NCI-H510A (cell line): ENCODE measurements around the gene NSRP1.
"Not testable (repeated sequence)": the region's sequence is repeated elsewhere in the genome, so short reads cannot be mapped to it uniquely, and the experiment has no call there.

Experiments
- DNase-seq: peaks from one replicate; lab custom pipeline; 2025; lab: John Stamatoyannopoulos, UW

The NSRP1 gene

GRCh38 chr17:30118635-30119034 is 2.0 kb downstream of the NSRP1 start:
- DNase-seq = not testable (repeated sequence)

DNA sequence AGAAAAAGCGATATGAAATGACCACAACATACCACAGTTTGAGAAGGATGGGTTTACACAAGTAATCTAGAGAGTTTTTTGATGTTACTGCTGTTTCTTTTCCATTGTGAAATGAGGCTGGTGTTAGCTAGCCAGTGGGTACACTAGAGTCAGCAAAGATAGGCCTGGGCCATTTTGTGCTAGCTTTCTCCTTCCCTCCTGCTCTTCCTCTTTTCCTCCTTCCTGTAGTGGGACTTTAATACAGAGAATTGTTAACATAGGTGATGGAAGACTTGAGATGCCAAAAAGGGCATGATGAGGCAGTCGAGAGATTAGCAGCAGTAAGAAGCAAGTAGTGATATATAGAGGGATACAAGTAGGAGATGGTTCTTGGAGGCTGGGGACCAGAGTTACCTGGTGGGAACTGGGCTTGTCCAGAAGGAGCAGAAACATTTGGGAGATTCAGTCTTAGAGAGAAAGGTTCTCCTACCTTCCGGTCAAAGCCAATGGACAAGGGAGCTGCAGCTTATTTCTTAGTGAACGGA is 7.7 kb downstream of the NSRP1 start:
- no peak for DNase-seq

- no peak for DNase-seq
These were observed 13.5 kb downstream of the NSRP1 start for GRCh38 chr17:30130121-30130520.

- DNase-seq = no peak
These were observed 16.0 kb downstream of the NSRP1 start for GRCh38 chr17:30132615-30133014.

DNA sequence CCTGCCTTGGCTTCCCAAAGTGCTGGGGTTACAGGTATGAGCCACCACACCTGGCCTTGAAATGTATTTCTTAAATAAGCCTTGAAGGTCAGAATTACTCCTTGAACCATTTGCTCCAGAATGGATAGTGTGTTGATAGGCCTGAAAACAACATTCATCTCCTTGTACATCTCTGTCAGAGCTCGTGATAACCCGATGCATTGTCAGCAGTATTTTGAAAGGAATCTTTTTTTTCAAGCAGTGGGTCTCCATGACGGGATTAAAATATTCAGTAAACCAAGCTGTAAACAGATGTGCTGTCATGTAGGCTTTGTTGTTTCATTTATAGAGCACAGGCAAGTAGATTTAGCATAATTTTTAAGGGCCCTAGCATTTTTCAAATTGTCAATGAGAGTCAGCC is 16.6 kb downstream of the NSRP1 start:
- no peak for DNase-seq

DNA sequence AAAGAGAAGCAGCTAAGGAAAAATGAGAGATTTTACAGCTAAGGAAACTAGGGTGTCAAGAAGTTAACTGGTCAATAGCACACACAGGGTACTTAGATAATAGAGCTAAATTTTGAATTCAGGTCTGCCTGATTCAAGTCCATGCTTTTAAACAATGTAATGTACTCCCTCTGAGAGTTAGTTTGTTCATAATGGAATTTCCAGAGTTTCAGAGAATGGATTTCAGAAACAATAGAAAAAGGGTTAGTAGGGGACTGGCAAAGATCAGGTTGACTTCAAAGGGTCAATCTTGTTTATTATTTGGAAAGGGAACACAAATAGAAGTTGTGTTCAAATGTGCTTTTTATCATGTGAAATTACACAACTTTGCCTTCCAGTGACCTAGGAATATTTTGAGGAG is 17.9 kb downstream of the NSRP1 start:
- no peak for DNase-seq

DNA sequence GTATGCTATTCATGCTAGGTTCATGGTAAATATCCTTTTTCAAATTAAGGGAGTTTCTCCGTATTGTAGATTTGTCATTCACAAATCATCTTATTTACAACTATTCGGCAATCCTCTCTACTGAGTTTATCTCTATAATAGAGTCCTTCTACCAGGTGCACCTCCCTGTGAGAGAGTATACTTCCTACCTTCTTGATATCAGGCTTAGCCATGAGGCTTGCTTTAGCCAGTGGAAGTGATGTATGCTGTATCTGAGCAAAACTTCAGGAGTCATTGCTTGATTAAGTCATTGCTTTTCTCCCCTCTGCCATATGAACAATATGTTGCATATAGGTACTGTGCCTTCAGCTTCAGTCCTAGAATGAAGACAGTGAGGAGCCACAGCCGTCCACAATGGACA is 20.5 kb downstream of the NSRP1 start:
- DNase-seq = no peak

- DNase-seq = not testable (repeated sequence)
These were observed 31.2 kb downstream of the NSRP1 start for GRCh38 chr17:30147860-30148259.

DNA sequence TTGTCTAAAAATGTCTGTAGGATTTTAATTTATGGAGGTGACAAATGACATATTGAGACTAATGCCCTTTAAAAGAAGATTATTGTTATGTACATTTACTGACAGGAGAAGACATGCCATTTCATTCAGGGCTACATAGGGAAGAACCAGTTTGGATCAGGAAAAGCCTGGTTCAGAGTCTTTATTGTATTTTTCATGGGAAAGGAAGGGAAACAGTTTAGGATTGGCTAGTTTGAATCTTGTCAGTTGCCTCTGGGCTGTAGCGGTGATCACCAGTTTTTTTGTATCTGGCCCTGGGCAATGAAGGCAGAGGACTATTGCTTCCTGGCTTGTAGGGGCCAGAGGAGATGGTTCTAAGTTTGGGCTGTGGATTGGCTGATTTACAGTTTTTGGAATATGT is 31.8 kb downstream of the NSRP1 start:
- DNase-seq = no peak

DNA sequence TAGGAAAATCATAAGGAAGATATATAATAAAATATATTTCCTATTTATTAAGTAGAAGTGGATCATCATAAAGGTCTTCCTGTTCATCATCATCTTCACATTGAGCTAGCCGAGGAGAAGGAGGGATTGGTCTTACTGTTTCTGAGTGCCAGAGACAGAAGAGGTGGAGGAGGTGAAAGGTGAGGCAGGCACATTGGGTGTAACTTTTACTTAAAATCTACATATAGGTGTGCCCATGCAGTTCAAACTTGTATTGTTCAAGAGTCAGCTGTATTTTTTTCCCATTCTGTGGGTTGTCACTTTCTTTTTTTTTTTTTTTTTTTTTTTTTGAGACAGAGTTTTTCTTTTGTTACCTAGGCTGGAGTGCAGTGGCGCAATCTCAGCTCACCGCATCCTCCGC is 34.9 kb downstream of the NSRP1 start:
- DNase-seq = no peak

GRCh38 chr17:30153463-30153862 is 36.8 kb downstream of the NSRP1 start:
- DNase-seq = no peak

DNA sequence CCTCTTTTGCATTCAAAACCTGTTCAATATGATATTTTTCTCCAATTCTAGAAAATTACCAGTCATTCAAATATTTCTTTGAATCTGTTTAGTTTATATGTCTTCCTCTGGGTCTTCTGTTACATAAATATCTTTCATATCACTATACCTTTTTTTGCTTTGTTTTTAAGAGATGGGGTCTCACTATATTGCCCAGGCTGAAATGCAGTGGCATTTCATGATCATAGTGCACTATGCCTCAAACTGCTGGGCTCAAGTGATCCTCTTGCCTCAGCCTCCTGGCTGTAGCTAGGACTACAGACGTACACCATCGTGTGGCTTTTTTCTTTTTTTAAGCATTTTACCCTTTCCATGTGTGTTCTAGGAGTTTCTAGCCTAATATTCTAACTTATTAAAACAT is 38.8 kb downstream of the NSRP1 start:
- no peak for DNase-seq

DNA sequence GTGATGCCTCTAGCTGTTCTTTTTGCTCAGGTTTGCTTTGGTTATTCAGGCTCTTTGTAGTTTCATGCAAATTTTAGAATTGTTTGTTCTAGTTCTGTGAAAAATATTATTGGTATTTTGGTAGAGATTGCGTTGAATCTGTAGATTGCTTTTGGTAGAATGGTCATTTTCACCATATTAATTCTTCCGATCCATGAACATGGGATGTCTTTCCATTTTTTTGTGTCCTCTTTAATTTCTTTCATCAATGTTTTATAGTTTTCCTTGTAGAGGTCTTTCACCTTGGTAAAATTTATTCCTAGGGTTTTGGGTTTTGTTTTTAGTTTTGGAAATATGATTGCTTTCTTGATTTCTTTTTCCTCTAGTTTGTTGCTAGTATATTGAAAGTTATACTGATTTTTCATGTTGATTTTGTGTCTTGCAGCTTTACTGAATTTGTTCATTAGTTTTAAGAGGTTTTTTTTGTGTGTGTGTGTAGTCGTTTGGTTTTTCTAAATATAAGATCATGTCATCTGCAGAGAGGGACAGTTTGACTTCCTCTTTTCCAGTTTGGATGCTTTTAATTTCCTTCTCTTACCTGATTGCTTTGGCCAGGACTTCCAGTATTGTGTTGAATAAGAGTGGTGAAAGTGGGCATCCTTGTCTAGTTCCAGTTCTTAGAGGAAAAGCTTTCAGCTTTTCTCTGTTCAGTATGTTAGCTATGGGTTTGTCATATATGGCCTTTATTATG is 42.4 kb downstream of the NSRP1 start:
- DNase-seq = no peak

- no peak for DNase-seq
These were observed 44.0 kb downstream of the NSRP1 start for GRCh38 chr17:30160419-30161172.

- DNase-seq = no peak
These were observed 45.0 kb downstream of the NSRP1 start for GRCh38 chr17:30161601-30162000.

- DNase-seq = no peak
These were observed 47.9 kb downstream of the NSRP1 start for GRCh38 chr17:30164531-30164930.

DNA sequence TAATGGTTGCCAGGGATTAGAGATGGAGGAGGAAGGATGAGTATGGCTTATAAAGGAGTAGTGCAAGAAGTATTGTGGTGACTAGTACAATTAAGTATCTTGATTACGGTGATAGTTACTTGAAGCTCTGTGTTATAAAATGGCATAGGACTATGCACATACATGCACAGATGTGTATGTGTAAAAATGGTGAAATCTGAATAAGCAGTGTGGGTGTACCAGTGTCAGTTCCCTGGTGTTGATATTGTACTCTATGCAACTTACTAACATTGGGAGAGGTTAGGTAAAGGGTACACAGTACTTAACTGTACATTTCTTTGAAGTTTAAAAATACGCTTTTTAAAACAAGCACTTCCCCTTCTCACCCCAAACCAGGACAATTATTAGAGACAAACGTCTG is 48.5 kb downstream of the NSRP1 start:
- no peak for DNase-seq

GRCh38 chr17:30165960-30166359 is 49.3 kb downstream of the NSRP1 start:
- DNase-seq = no peak

- DNase-seq = no peak
These were observed 53.9 kb downstream of the NSRP1 start for GRCh38 chr17:30170415-30170987.

DNA sequence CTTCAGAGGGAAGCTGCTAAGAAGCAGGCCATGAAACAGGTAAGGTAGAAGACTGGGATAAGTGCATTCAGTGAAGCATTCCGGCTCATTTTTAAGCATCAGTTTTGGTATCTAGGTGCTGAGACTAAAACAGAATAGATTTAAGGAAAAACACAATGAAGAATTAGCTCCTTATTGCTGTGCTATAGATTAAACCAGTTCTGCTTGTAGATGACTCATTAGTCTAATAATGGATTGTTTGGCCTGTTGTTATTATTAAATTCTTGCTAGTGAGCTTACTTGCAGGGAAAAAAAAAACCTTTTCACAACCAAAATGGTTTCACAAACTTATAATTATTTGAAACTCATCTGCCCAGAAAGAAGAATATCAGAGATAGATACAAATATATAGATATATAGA is 55.9 kb downstream of the NSRP1 start:
- DNase-seq = no peak

GRCh38 chr17:30173649-30174048 is 57.0 kb downstream of the NSRP1 start:
- DNase-seq = no peak

DNA sequence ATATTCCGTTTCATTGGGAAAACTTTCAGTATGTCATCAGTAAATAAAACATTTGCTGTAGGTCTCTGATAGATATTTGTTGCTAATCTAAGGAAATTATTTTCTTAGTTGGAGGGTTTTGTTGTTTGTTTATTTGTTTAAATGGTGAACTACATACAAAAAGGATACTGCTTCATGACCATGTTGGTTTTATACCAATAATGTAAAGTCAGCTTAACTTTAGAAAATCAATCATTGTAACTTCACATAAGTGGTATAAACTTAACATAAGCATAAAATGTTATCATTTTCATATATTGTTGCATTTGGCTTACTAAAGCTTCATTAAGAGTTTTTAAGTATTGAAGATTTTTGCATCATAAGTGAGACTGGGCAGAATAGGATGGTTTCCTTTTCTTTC is 57.9 kb downstream of the NSRP1 start:
- no peak for DNase-seq

DNA sequence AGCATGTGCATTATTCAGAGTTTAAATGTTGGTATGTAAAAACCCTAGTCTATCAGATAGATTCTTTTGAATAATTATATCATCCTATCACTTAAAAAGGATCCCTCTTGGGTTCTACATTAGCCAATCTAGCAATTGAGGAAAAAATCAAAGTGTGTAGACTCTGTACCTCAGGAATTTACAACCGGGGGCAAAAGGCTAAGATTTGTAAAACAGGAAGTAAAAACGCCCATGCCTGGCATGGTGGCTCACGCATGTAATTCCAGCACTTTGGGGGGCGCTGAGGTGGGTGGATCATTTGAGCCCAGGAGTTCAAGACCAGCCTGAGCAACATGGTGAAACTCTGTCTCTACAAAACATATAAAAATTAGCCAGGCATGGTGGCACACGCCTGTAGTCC is 60.2 kb downstream of the NSRP1 start:
- DNase-seq = no peak
